GM19372 (cell line): Measurements from ENCODE around the gene LRP10.
A peak's percentile ranks its signal among the peaks of the same experiment; 100 is the strongest.
"Not testable (repeated sequence)": the region's sequence is repeated elsewhere in the genome, so short reads cannot be mapped to it uniquely, and the experiment has no call there.

Experiments used
- ATAC-seq: cut with Tn5 transposase; IDR thresholded peaks from one replicate; pipeline ENCODE4 v1.9.1; 2021; ENCODE audit warnings: mild to moderate bottlenecking, low read depth, moderate library complexity; ENCODE audit not compliant: unreplicated experiment

The LRP10 gene

GRCh38 chr14:22871224-22872032 is at the start of gene LRP10:
Gene LRP10, plus strand, starts transcription at chr14:22871740. Its CDS starts 564 bp downstream, at chr14:22872304.
- ATAC-seq, result peak; percentile 74

GRCh38 chr14:22822016-22822570 is 49.4 kb upstream of the LRP10 start:
- ATAC-seq, result no peak

GRCh38 chr14:22822571-22823098 is 48.9 kb upstream of the LRP10 start:
- ATAC-seq, result peak; percentile 50

GRCh38 chr14:22824711-22825359 is 46.7 kb upstream of the LRP10 start:
- no peak for ATAC-seq

GRCh38 chr14:22829076-22829660 is 42.4 kb upstream of the LRP10 start:
- ATAC-seq, result not testable (repeated sequence)

GRCh38 chr14:22829661-22830442 is 41.7 kb upstream of the LRP10 start, which contains the start of gene MRPL52:
Gene MRPL52, plus strand, starts transcription at chr14:22829887. Its CDS starts 26 bp downstream, at chr14:22829913.
- peak; percentile 93 for ATAC-seq

GRCh38 chr14:22830443-22831010 is 41.0 kb upstream of the LRP10 start:
- no peak for ATAC-seq

GRCh38 chr14:22835505-22835904 is 36.0 kb upstream of the LRP10 start:
- ATAC-seq, result no peak

- no peak for ATAC-seq
These were observed 35.0 kb upstream of the LRP10 start, which contains the start of gene MMP14 for GRCh38 chr14:22836301-22837113. Gene MMP14, plus strand, starts transcription at chr14:22836585. Its CDS starts 233 bp downstream, at chr14:22836818.

- no peak for ATAC-seq
These were observed 34.3 kb upstream of the LRP10 start for GRCh38 chr14:22837114-22837749.

GRCh38 chr14:22837750-22838538 is 33.6 kb upstream of the LRP10 start:
- ATAC-seq, result no peak

- no peak for ATAC-seq
These were observed 32.9 kb upstream of the LRP10 start for GRCh38 chr14:22838631-22839041.

GRCh38 chr14:22839159-22839779 is 32.3 kb upstream of the LRP10 start:
- no peak for ATAC-seq

- no peak for ATAC-seq
These were observed 30.2 kb upstream of the LRP10 start for GRCh38 chr14:22841311-22841710.

GRCh38 chr14:22841769-22842168 is 29.8 kb upstream of the LRP10 start:
- ATAC-seq, result no peak

GRCh38 chr14:22842211-22843122 is 29.1 kb upstream of the LRP10 start:
- no peak for ATAC-seq
